K562 (cell line): ENCODE data around the gene FAM110D. TPM values are rescaled to one million over a fixed set of nuclear protein-coding genes. Genes with fewer than 3 reads are reported as not detected.
A peak's percentile ranks its signal among the peaks of the same experiment; 100 is the strongest.

ENCODE experiments used
- ASH1L ChIP-seq: fragments of 450-650 bp; IDR thresholded peaks from 2 replicates; pipeline ENCODE4 v1.6.1; 2018; ENCODE audit warnings: borderline replicate concordance, mild to moderate bottlenecking, low read depth; ENCODE audit not compliant: partially characterized antibody
- BCL6 ChIP-seq: fragments of 250-450 bp; sonication (Bioruptor Pico); IDR thresholded peaks from 2 replicates; pipeline ENCODE4 v1.4.0; 2020
- CBFA2T2 ChIP-seq: fragments of 450-650 bp; conservative IDR thresholded peaks from 2 replicates; pipeline ENCODE4 v1.6.1; 2017; ENCODE audit warnings: mild to moderate bottlenecking
- EGR1 ChIP-seq: fragments of 450-650 bp; conservative IDR thresholded peaks from 2 replicates; pipeline ENCODE4 v1.6.1; 2017; ENCODE audit warnings: mild to moderate bottlenecking
- FOSL1 ChIP-seq: fragments of 200-800 bp; sonication (Bioruptor generic); conservative IDR thresholded peaks from 2 replicates; pipeline ENCODE4 v1.6.1; 2016; ENCODE audit warnings: missing genetic modification characterization, missing compliant biosample characterization
- GABPB1 ChIP-seq: sonication (generic); formaldehyde crosslinking; IDR thresholded peaks from 2 replicates; pipeline ENCODE4 v1.8.0; 2022; ENCODE audit warnings: mild to moderate bottlenecking, missing genetic modification reagents
- ILF3 ChIP-seq: fragments of 450-650 bp; IDR thresholded peaks from 2 replicates; pipeline ENCODE4 v1.6.1; 2018; ENCODE audit warnings: antibody characterized with exemption, mild to moderate bottlenecking, moderate library complexity, borderline replicate concordance
- MAZ ChIP-seq, 2 experiments: fragments of 450-650 bp in 1 of 2; sonication (generic) in 1 of 2; formaldehyde crosslinking; IDR thresholded peaks in 1 of 2; conservative IDR thresholded peaks in 1 of 2; 2 replicates each; pipeline versions ENCODE4 v1.4.0 to v1.5.0; 2020; ENCODE audit warnings: mild to moderate bottlenecking in 1 of 2, missing genetic modification reagents in 1 of 2
- MCM7 ChIP-seq, 2 experiments: fragments of 450-650 bp; IDR thresholded peaks; 2 replicates each; pipeline ENCODE4 v1.6.1; 2016 to 2018
- RBM17 ChIP-seq: fragments of 200-400 bp; formaldehyde crosslinking; IDR thresholded peaks from 2 replicates; pipeline ENCODE4 v1.6.1; 2017; ENCODE audit warnings: low read depth, mild to moderate bottlenecking, low read length, borderline replicate concordance
- RBM22 ChIP-seq: fragments of 200-400 bp; formaldehyde crosslinking; IDR thresholded peaks from 2 replicates; pipeline ENCODE4 v1.6.1; 2018; ENCODE audit warnings: low read length, low read depth; ENCODE audit not compliant: poor library complexity, severe bottlenecking
- RBM34 ChIP-seq: fragments of 200-400 bp; formaldehyde crosslinking; IDR thresholded peaks from 2 replicates; pipeline ENCODE4 v1.6.1; 2018; ENCODE audit warnings: low read length, borderline replicate concordance; ENCODE audit not compliant: insufficient read depth
- SMARCE1 ChIP-seq: fragments of 450-650 bp; IDR thresholded peaks from 2 replicates; pipeline ENCODE4 v1.7.1; 2016; ENCODE audit warnings: mild to moderate bottlenecking
- ZNF165 ChIP-seq: fragments of 250-450 bp; sonication (Bioruptor Pico); IDR thresholded peaks from 2 replicates; pipeline ENCODE4 v1.4.0; 2020; ENCODE audit warnings: borderline replicate concordance
- polyA plus RNA-seq, 8 experiments: library from polyadenylated mRNA; depleted of rRNA in 4 of 8; stranded (reverse) in 5 of 8; unstranded in 3 of 8; fragments of >200 nt; fragmentation: Nextera tagmentation in 2 of 8; fragmentation: Illumina TruSeq in 1 of 8; extraction: Ambion mirVana in 2 of 8; extraction: Trizol in 1 of 8; gene quantifications; 2 replicates each; pipeline versions ENCODE4 v1.2.1 to v1.2.3, GENCODE V29; 2011 to 2014; ENCODE audit warnings: inconsistent platforms in 1 of 8, missing spikeins in 1 of 8
- total RNA-seq, 7 experiments: library from RNA; depleted of rRNA in 6 of 7; stranded (reverse); fragments of >200 nt in 6 of 7; fragmentation: Illumina TruSeq in 2 of 7; extraction: Trizol in 2 of 7; gene quantifications; 2 replicates each; pipeline versions ENCODE4 v1.2.1 to v1.2.3, GENCODE V29; 2011 to 2021; ENCODE audit warnings: low replicate concordance in 1 of 7
- TF ChIP-seq, protein P1 (sequence below), 2 experiments: fragments of 450-650 bp; IDR thresholded peaks; 2 replicates each; pipeline ENCODE4 v1.6.1; 2016; ENCODE audit warnings: mild to moderate bottlenecking in 2 of 2, borderline replicate concordance in 1 of 2, low read depth in 1 of 2, moderate library complexity in 1 of 2
- TF ChIP-seq, protein P2 (sequence below), 2 experiments: IDR thresholded peaks; 2 replicates each; pipeline ENCODE4 v1.6.1; 2012; ENCODE audit warnings: improper control_type of control experiment in 2 of 2, low read depth in 2 of 2, low read length in 2 of 2, borderline replicate concordance in 1 of 2

The FAM110D gene
- total and polyA plus RNA-seq, 9 of the 15 experiments (the other 6 are each of a cell fraction or from before 2014, with no cell fraction given): 0.04 to 1.1 (median 0.33) TPM

DNA sequence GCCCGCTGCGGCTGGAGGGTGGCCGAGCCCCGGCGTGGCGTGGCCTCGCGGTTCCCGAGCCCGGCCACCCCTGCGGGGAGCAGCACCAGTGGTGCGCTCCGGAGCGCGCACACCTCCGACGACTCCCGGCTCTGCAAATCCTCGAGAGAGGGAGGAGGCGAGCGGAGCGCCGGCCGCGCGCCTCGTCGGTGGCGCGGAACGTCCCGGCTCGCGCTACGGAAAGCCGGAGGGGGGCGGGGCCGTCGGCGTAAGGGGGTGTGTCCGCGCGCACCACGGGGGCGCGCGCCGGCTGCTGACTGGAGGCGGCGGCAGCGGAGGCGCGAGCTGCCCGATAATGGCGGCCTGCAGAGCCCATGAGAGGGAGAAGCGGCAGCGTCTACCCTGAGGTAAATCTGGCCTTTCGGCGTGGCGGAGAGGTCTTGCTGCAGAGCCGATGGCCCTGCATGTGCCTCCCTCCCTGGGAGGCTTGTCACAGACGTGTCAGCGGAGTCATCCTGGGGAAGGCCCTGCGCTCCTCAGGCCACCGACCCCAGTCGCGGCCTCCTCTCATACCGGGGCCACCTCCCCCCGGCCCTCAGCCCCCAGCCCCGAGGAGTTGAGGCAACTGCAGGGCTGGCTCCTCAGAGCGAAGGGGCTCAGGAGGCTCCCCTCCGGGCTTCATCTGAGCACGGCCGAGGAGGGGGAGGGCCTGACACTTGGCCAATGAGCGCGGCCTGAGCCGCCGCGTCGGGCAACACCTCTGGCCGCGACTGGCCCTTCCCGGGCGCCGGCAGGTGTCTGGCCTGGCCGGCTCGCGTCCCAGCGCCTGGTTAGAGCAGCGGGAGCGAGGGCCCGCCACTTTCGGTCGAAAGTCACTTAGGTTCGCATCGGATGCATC, 47.1 kb upstream of the FAM110D start, which contains the start of gene PDIK1L (continued):
- no peak for TF ChIP-seq RBM17
- TF ChIP-seq MCM7 (IDR thresholded peaks at IDR 0.05): no peak
- peak; percentile 62 for TF ChIP-seq GABPB1 (CRISPR knock-in tag)
- peak; percentile 77 for TF ChIP-seq EGR1
- TF ChIP-seq MAZ (CRISPR knock-in tag; conservative IDR thresholded peaks at IDR 0.05 in 1 of 2, IDR thresholded peaks at IDR 0.05 in 1 of 2): peak; percentile 62 to 74
- TF ChIP-seq BCL6 (CRISPR knock-in tag): no peak
- TF ChIP-seq RBM22: peak; percentile 56
- no peak for TF ChIP-seq CBFA2T2
- no peak for TF ChIP-seq RBM34
- no peak for TF ChIP-seq ILF3
- no peak for TF ChIP-seq ASH1L
- peak; percentile 22; the same call in 1 of the 2 replicates for TF ChIP-seq ZNF165 (CRISPR knock-in tag)
- peak; percentile 20; the same call in 1 of the 2 replicates for TF ChIP-seq SMARCE1
- TF ChIP-seq, protein P1, sequence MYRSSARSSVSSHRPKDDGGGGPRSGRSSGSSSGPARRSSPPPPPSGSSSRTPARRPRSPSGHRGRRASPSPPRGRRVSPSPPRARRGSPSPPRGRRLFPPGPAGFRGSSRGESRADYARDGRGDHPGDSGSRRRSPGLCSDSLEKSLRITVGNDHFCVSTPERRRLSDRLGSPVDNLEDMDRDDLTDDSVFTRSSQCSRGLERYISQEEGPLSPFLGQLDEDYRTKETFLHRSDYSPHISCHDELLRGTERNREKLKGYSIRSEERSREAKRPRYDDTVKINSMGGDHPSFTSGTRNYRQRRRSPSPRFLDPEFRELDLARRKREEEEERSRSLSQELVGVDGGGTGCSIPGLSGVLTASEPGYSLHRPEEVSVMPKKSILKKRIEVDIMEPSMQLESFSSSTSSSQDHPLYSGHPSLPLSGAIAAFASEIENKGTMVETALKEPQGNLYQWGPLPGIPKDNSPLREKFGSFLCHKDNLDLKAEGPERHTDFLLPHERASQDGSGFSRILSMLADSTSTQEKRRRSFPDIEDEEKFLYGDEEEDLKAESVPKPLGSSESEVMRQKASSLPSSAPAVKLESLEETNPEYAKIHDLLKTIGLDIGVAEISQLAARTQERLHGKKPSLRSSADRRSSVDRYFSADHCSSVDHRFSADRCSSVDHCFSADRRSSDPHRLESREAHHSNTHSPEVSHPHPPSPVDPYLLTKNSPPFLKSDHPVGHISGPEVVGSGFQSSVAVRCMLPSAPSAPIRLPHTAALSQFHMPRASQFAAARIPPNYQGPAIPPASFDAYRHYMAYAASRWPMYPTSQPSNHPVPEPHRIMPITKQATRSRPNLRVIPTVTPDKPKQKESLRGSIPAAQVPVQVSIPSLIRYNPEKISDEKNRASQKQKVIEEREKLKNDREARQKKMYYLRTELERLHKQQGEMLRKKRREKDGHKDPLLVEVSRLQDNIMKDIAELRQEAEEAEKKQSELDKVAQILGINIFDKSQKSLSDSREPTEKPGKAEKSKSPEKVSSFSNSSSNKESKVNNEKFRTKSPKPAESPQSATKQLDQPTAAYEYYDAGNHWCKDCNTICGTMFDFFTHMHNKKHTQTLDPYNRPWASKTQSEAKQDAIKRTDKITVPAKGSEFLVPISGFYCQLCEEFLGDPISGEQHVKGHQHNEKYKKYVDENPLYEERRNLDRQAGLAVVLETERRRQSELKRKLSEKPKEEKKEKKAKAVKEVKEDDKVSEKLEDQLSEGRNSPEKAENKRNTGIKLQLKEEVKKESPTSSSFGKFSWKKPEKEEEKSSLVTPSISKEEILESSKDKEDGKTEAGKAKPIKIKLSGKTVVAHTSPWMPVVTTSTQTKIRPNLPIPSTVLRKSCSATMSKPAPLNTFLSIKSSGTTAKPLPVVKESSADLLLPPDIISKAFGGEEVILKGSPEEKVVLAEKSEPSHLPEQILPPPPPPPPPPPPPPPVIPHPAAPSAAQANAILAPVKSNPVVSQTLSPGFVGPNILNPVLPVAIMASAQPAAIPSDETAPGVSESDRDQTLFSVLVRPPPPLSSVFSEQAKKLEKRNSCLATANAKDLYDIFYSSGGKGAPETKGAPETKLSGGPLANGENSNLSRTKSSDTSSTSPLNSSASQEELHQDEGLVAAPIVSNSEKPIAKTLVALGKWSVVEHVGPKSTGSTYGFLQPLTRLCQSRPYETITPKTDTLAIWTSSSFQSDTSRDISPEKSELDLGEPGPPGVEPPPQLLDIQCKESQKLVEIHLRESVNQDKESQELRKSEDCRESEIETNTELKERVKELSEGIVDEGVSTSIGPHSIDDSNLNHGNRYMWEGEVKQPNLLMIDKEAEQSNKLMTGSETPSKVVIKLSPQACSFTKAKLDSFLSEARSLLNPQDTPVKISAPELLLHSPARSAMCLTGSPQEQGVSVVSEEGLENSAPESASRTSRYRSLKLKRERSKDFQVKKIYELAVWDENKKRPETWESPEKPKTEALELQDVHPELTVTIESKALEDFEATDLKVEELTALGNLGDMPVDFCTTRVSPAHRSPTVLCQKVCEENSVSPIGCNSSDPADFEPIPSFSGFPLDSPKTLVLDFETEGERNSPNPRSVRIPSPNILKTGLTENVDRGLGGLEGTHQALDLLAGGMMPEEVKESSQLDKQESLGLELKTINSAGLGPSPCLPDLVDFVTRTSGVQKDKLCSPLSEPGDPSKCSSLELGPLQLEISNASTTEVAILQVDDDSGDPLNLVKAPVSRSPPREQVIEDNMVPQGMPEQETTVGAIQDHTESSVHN (IDR thresholded peaks at IDR 0.05; ENCODE audit: borderline replicate concordance in 1 of 2, low read depth in 1 of 2): no peak
- TF ChIP-seq FOSL1: no peak
- TF ChIP-seq, protein P2, sequence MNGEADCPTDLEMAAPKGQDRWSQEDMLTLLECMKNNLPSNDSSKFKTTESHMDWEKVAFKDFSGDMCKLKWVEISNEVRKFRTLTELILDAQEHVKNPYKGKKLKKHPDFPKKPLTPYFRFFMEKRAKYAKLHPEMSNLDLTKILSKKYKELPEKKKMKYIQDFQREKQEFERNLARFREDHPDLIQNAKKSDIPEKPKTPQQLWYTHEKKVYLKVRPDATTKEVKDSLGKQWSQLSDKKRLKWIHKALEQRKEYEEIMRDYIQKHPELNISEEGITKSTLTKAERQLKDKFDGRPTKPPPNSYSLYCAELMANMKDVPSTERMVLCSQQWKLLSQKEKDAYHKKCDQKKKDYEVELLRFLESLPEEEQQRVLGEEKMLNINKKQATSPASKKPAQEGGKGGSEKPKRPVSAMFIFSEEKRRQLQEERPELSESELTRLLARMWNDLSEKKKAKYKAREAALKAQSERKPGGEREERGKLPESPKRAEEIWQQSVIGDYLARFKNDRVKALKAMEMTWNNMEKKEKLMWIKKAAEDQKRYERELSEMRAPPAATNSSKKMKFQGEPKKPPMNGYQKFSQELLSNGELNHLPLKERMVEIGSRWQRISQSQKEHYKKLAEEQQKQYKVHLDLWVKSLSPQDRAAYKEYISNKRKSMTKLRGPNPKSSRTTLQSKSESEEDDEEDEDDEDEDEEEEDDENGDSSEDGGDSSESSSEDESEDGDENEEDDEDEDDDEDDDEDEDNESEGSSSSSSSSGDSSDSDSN (IDR thresholded peaks at IDR 0.05; ENCODE audit: borderline replicate concordance in 1 of 2, low read depth in 2 of 2, low read length in 2 of 2): peak; percentile 91 to 98
